GM21825 (cell line): ENCODE measurements around the gene ACTR1A.

Experiments used
- ATAC-seq: cut with Tn5 transposase; IDR thresholded peaks from one replicate; pipeline ENCODE4 v1.9.1; 2021; ENCODE audit warnings: mild to moderate bottlenecking, moderate library complexity; ENCODE audit not compliant: unreplicated experiment

ACTR1A gene

GRCh38 chr10:102485093-102485784 is 17.3 kb downstream of the ACTR1A start:
- no peak for ATAC-seq

DNA sequence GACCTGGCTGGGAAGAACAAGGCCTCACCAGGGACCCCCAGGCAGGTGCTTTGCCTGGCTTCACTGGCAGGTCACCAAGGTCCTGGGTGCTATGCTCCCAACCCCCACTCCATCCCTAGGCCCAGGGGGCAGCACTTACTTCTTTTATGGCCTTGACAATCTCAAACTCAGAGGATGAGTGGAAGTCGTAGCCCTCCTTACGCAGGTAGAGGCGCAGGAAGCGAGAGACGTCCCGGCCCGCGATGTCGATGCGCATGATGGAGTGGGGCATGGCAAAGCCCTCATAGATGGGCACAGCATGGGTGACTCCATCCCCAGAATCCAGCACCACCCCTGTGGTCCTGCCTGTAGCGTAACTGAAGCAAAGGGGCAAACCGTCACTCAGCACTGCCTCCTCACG is 18.5 kb downstream of the ACTR1A start:
- no peak for ATAC-seq

DNA sequence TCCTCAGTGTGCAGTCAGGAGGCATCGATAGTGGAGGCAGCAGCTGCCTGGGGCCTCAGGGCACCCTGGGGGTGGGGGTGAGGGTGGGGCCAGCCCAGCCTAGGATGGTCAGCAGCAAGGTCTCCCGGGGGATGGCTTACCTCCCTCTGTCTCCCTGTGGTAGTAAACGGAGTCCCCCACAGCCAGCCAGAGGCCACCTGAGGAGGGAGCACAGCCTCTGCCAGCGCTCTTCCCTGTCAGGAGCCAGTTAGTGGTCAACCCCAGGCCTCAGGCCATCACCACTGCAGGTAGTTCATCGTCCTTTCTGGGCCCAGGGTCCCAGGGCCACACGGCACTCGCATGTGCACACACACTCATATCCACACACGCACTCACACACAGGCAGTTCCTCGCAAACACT is 22.1 kb downstream of the ACTR1A start:
- ATAC-seq, result no peak

GRCh38 chr10:102479651-102480050 is 22.9 kb downstream of the ACTR1A start:
- ATAC-seq, result no peak

DNA sequence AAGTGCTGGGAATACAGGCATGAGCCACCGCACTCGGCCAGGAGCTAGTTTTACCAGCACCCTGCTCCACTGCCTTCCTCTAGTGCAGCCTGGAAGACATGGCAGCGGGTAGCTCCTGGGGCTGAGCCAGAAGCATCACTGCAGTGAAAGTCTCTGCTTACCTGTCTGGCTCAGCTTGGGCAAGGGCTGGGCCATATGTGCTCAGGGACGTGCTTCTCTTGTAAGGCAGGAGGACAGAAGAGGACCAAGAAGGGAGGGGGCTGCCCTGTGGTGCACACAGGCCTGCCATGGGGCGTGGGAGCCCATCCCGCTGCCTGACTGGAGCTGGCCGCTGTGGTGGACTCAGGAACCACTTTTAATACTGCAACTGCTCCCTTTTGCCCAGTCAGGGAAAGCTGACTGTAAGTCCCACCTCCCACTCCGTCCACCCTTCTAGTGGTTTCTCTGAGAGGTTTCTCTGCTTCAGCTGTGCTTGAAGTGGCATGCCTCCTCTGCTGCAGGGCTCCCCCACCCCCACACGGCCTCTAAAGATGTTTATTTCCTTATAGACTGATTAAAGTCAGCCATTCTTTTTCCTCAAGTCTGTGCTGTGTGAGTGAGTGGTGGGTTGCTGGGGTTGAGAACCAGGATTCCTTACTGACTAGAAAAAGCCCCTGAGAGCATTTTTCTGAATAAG is 25.9 kb downstream of the ACTR1A start:
- ATAC-seq, result no peak

DNA sequence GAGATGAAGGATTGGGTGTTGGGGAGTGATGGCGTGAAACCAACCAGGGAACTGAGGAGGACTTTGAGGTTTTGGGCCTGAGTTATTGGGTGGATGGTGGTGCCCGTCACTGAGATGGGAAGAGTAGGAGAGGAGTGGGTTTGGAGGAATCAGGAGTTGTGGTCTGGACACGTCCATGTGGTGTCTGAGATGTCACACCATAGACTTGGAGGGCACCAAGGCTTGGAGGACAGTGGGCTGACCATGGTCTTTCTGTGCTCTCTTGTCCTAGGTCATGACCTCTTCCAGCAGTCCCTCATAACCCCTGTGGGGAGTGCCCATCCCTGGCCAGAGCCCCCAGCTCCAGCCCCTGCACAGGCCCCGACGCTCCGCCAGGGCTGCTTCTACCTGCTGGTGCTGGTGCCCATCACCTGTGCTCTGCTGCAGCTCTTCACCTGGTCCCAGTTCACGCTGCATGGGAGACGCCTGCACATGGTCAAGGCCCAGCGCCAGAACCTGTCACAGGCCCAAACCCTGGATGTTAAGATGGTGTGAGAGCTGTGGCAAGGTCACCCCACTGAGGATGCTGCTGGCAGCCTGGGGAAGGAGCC is 27.0 kb downstream of the ACTR1A start:
- ATAC-seq, result no peak

DNA sequence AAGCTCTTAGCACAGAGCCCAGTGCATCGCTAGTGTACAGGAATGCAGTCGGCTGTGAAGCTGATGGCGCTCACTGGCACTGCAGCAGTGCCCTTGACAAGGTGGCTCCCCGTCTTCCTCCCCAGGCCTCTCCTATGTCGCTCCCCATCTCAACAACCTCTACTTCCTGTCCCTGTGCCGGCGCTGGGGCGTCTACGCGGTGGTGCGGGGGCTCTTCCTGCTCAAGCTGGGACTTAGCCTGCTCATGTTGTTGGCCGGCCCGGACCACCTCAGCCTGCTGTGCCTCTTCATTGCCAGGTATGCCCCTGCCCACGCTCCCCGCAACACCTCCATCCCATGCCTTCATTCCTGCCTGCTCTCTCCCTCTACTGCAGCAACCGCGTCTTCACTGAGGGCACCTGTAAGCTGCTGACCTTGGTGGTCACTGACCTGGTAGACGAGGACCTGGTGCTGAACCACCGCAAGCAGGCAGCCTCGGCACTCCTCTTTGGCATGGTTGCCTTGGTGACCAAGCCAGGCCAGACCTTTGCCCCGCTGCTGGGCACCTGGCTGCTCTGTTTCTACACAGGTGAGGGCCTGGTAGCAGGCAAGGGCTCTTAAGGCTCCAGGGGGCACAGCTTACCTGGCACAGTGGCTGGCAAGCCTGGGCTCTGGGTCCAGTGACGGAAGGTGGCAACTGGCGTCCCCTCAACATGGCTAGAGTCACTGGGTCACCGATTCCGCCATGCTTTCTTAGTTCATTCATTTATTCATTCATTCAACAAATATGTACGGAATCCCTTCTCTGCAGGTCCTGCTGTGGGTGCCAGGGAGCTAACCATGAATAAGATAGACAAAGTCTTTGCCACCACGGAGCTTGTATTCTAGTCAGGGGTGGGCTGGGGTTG is 28.8 kb downstream of the ACTR1A start:
- ATAC-seq, result no peak

DNA sequence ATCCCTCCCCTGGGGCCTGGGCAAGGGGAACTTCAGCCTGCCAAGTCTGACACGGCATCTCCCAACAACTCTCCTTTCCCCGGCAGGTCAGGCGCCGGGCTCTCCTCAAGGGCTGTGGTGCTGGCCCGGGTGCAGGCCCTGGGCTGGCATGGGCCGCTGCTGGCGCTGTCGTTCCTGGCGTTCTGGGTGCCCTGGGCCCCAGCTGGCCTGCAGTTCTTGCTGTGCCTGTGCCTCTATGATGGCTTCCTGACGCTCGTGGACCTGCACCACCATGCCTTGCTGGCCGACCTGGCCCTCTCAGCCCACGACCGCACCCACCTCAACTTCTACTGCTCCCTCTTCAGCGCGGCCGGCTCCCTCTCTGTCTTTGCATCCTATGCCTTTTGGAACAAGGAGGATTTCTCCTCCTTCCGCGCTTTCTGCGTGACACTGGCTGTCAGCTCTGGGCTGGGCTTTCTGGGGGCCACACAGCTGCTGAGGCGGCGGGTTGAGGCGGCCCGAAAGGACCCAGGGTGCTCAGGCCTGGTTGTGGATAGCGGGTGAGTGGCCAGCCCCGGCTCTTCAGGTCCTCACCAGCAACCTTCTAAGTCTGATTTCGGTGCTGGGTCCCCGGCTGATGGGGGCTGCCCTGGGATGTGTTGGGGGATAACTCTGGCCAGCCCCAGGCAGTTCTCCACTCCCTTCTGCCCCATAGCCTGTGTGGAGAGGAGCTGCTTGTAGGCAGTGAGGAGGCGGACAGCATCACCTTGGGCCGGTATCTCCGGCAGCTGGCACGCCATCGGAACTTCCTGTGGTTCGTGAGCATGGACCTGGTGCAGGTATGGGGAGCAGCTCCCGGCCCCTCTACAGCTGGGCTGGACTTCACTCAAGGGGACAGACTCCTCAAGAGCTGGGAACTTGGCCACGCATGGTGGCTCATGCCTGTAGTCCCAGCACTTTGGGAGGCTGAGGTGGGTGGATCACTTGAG is 31.6 kb downstream of the ACTR1A start:
- ATAC-seq, result no peak

DNA sequence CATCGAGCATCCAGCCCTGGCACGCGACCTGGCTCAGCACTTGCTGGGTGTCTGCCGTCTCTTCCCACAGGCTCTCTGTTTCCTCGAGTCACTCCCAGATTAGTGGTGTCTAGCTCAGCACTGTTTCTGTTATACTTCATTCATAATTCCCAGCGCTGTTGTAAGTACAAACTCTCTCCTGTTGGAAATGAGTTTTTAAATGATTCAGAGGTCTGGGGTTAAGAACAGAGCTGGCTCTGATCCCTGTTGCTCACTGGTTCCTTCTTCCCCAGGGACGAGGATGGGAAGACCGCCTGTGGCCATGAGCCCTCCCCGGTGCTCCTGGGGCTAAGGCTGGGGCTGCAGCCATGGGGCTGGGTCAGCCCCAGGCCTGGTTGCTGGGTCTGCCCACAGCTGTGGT is 33.8 kb downstream of the ACTR1A start:
- no peak for ATAC-seq

DNA sequence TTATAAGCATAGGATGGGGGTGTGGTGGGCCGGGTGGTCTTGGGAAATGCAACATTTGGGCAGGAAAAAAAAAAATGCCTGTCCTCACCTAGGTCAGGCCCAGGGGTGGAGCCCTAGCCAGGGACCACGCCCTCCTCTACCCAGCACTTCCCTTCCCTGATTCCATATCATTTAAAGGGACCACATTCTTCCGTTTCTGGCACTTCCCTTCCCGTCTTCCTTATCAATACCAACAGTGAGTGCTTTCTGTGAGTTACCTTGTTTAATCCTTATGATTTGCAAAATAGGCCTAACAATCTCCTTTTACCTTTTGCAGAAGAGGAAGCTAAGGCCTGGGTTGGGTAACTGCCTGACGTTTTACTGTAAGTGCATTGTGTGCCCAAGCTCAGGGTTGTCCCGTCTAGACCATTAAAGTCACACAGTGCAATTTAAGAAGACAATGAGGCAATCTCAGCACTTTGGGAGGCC is 34.5 kb downstream of the ACTR1A start:
- ATAC-seq, result no peak

DNA sequence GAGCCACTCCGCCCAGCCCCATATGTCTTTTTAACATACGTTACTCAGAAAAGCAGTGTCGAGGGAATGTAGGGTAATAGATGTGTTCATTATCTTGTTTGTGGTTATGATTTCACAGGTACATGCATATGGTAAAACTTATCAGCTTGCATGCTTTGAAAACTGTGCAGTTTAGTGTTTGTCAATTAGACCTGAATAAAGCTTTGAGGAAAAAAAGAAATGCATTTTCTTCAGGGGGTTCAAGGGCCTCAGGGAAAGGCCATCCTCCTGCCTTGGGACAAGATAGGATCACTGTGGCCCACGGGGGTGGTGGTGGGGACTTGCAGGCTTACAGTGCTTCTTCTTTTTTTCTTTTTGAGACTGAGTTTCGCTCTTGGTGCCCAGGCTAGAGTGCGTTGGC is 35.2 kb downstream of the ACTR1A start:
- ATAC-seq, result no peak

GRCh38 chr10:102465466-102465865 is 37.0 kb downstream of the ACTR1A start:
- ATAC-seq, result no peak

GRCh38 chr10:102463983-102464382 is 38.5 kb downstream of the ACTR1A start:
- no peak for ATAC-seq

- no peak for ATAC-seq
Observed at GRCh38 chr10:102462512-102463054, 39.9 kb downstream of the ACTR1A start.

DNA sequence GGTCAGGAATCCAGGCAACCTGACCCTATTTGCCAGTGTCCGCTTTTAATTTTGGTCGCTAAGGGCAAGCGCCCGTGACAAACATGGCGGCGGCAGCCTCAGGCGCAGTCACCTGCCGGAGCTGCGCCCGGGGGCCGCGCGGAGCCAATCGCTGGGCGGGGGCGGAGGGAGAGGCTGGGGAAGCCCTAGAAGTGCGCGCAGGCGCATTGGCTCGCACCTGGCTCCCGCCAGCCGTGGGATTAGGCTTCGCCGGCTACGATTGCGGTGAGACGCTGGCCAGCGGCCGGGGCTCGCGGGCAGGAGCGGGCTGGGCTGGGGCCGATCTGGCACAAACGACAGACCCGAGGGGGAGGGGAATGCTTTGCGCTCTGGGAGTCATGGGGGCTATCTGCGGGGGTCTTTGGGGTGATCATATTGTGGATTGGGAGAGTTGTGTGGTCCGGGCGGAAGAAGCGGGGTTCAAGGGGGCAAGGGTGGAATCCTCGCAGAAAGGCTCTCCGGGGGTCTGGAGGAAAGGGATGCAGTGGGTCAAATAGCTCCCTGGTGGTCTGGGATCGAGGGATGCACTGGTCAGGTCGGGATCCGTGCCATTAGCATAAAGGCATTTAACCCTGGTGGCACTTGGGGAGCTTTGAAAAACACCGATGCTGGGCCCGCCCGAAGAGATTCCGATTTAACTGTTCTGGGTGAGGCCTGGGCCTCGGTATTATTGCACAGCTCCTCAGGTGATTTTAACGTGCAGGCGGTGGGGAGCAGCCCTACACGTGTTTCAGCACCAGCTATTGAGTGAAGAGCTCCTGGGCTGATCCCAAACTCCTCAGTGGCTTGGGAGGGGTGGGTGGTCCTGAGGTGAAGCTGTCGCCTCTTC is 41.1 kb downstream of the ACTR1A start:
- ATAC-seq, result peak; percentile 84

- peak; percentile 24 for ATAC-seq
Observed at GRCh38 chr10:102460836-102461186, 41.7 kb downstream of the ACTR1A start.

GRCh38 chr10:102458656-102459055 is 43.9 kb downstream of the ACTR1A start:
- ATAC-seq, result no peak

- no peak for ATAC-seq
Observed at GRCh38 chr10:102457591-102458150, 44.8 kb downstream of the ACTR1A start.
